RWPE2 (cell line): Measurements from ENCODE around the gene GTPBP2.

Experiments used
- ATAC-seq: fragments of 200-7000 bp; cut with Tn5 transposase; 3 replicates; pipeline ENCODE4 v1.9.1; 2021; ENCODE audit warnings: low read depth
- DNase-seq: peaks from one replicate; pipeline ENCODE4 v3.0.0-alpha.2; 2020; ENCODE audit warnings: low spot score
- H3K27ac ChIP-seq: fragments of 450-650 bp; 2 replicates; pipeline ENCODE4 v1.5.1; 2017; ENCODE audit warnings: mild to moderate bottlenecking; ENCODE audit not compliant: poor library complexity, severe bottlenecking
- H3K27me3 ChIP-seq: fragments of 250-450 bp; sonication (Bioruptor Pico); 2 replicates; pipeline ENCODE4 v1.5.1; 2021; ENCODE audit warnings: mild to moderate bottlenecking, moderate library complexity; ENCODE audit not compliant: insufficient read depth, poor library complexity, severe bottlenecking
- H3K36me3 ChIP-seq: fragments of 250-450 bp; sonication (Bioruptor Pico); 2 replicates; pipeline ENCODE4 v1.5.1; 2020; ENCODE audit warnings: low read depth, mild to moderate bottlenecking, moderate library complexity
- H3K4me1 ChIP-seq: fragments of 250-450 bp; sonication (Bioruptor Pico); 2 replicates; pipeline ENCODE4 v1.5.1; 2021; ENCODE audit warnings: mild to moderate bottlenecking, moderate library complexity; ENCODE audit not compliant: insufficient read depth, poor library complexity, severe bottlenecking
- H3K4me3 ChIP-seq: fragments of 250-450 bp; sonication (Bioruptor Pico); 2 replicates; pipeline ENCODE4 v1.5.1; 2021; ENCODE audit warnings: mild to moderate bottlenecking, moderate library complexity; ENCODE audit not compliant: severe bottlenecking
- H3K9me3 ChIP-seq: fragments of 250-450 bp; sonication (Bioruptor Pico); 2 replicates; pipeline ENCODE4 v1.5.1; 2021; ENCODE audit warnings: mild to moderate bottlenecking, moderate library complexity; ENCODE audit not compliant: severe bottlenecking
- TF ChIP-seq, protein P1 (sequence below): fragments of 450-650 bp; IDR thresholded peaks from one replicate; pipeline ENCODE4 v1.5.1; 2017; ENCODE audit warnings: mild to moderate bottlenecking, moderate library complexity; ENCODE audit not compliant: poor library complexity, severe bottlenecking

GTPBP2 gene, protein sequence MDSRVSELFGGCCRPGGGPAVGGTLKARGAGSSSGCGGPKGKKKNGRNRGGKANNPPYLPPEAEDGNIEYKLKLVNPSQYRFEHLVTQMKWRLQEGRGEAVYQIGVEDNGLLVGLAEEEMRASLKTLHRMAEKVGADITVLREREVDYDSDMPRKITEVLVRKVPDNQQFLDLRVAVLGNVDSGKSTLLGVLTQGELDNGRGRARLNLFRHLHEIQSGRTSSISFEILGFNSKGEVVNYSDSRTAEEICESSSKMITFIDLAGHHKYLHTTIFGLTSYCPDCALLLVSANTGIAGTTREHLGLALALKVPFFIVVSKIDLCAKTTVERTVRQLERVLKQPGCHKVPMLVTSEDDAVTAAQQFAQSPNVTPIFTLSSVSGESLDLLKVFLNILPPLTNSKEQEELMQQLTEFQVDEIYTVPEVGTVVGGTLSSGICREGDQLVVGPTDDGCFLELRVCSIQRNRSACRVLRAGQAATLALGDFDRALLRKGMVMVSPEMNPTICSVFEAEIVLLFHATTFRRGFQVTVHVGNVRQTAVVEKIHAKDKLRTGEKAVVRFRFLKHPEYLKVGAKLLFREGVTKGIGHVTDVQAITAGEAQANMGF

GRCh38 chr6:43629104-43629504 is at the start of gene GTPBP2:
GTPBP2 (minus strand) TSS chr6:43629264; CDS start chr6:43629162, 102 bp downstream.
- TF ChIP-seq, protein P1, sequence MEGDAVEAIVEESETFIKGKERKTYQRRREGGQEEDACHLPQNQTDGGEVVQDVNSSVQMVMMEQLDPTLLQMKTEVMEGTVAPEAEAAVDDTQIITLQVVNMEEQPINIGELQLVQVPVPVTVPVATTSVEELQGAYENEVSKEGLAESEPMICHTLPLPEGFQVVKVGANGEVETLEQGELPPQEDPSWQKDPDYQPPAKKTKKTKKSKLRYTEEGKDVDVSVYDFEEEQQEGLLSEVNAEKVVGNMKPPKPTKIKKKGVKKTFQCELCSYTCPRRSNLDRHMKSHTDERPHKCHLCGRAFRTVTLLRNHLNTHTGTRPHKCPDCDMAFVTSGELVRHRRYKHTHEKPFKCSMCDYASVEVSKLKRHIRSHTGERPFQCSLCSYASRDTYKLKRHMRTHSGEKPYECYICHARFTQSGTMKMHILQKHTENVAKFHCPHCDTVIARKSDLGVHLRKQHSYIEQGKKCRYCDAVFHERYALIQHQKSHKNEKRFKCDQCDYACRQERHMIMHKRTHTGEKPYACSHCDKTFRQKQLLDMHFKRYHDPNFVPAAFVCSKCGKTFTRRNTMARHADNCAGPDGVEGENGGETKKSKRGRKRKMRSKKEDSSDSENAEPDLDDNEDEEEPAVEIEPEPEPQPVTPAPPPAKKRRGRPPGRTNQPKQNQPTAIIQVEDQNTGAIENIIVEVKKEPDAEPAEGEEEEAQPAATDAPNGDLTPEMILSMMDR = no peak
- Histone ChIP-seq H3K27me3 (no peaks in the 10 kb centered on the region), H3K27ac (peak within 1 kb of the TSS; percentile 87), H3K4me1 (peaks cover 14% of the 10 kb centered on the region), H3K4me3 (peak within 1 kb of the TSS; percentile 83), H3K9me3 (no peaks in the 10 kb centered on the region), H3K36me3 (peaks cover 39% of the 10 kb centered on the region)
- ATAC-seq (peak; percentile 74), DNase-seq (peak; percentile 99)

GRCh38 chr6:43678341-43678740 is 49.3 kb upstream of the GTPBP2 start:
- H3K27me3 ChIP-seq = no peaks in the 10 kb centered on the region
- peaks cover 72% of the 10 kb centered on the region for H3K36me3 ChIP-seq
- H3K27ac ChIP-seq = no peak overlapping the region
- no peaks in the 10 kb centered on the region for H3K9me3 ChIP-seq
- H3K4me1 ChIP-seq = no peaks in the 10 kb centered on the region
- DNase-seq (no peak), ATAC-seq (no peak)
- H3K4me3 ChIP-seq = no peak overlapping the region
- TF ChIP-seq, protein P1 = no peak

GRCh38 chr6:43677759-43678158 is 48.7 kb upstream of the GTPBP2 start:
- DNase-seq (no peak), ATAC-seq (no peak)
- Histone ChIP-seq H3K27ac (no peak overlapping the region), H3K9me3 (no peaks in the 10 kb centered on the region), H3K27me3 (no peaks in the 10 kb centered on the region), H3K4me3 (no peak overlapping the region), H3K4me1 (no peaks in the 10 kb centered on the region), H3K36me3 (peaks cover 72% of the 10 kb centered on the region)
- TF ChIP-seq, protein P1 = no peak

- TF ChIP-seq, protein P1 = no peak
- Histone ChIP-seq H3K9me3 (no peaks in the 10 kb centered on the region), H3K36me3 (peaks cover 72% of the 10 kb centered on the region), H3K4me3 (no peak overlapping the region), H3K4me1 (no peaks in the 10 kb centered on the region), H3K27ac (no peak overlapping the region), H3K27me3 (no peaks in the 10 kb centered on the region)
- no peak for DNase-seq
- ATAC-seq = no peak
These were observed 48.0 kb upstream of the GTPBP2 start for GRCh38 chr6:43676962-43677606.
